Measurements from ENCODE around the gene GARRE1. TPM values are rescaled to one million over a fixed set of nuclear protein-coding genes. Genes with fewer than 3 reads are reported as not detected.
A peak's percentile ranks its signal among the peaks of the same experiment; 100 is the strongest.
"Not testable (repeated sequence)": the region's sequence is repeated elsewhere in the genome, so short reads cannot be mapped to it uniquely, and the experiment has no call there.

Gene GARRE1
- total RNA-seq, 1 donor from 2014 or later = 6.1 TPM

GRCh38 chr19:34248941-34249340, 5.4 kb upstream of the GARRE1 start:
- Histone ChIP-seq H3K27me3 (ENCODE audit: control insufficient read depth, insufficient read depth, low read length) (no peaks in the 10 kb centered on the region), H3K36me3 (ENCODE audit: control insufficient read depth, insufficient read depth, low read length) (no peaks in the 10 kb centered on the region), H3K4me3 (ENCODE audit: low read depth, low read length) (no peak overlapping the region)
- no peak for TF ChIP-seq CTCF (IDR thresholded peaks at IDR 0.05; ENCODE audit: insufficient read depth, low read length, severe bottlenecking)
- peak; percentile 18 for FAIRE-seq
- no peak for DNase-seq (ENCODE audit: low read depth)

GRCh38 chr19:34253167-34253566, 1.2 kb upstream of the GARRE1 start:
- not testable (repeated sequence) for H3K4me3 ChIP-seq (ENCODE audit: low read depth, low read length); H3K36me3 ChIP-seq (ENCODE audit: control insufficient read depth, insufficient read depth, low read length); H3K27me3 ChIP-seq (ENCODE audit: control insufficient read depth, insufficient read depth, low read length); FAIRE-seq; DNase-seq (ENCODE audit: low read depth)

GRCh38 chr19:34253681-34254045, 691 bp upstream of the GARRE1 start:
- FAIRE-seq; H3K36me3 ChIP-seq (ENCODE audit: control insufficient read depth, insufficient read depth, low read length); H3K27me3 ChIP-seq (ENCODE audit: control insufficient read depth, insufficient read depth, low read length); DNase-seq (ENCODE audit: low read depth): not testable (repeated sequence)
- peak overlapping the region; percentile 77 for H3K4me3 ChIP-seq (ENCODE audit: low read depth, low read length)

DNA sequence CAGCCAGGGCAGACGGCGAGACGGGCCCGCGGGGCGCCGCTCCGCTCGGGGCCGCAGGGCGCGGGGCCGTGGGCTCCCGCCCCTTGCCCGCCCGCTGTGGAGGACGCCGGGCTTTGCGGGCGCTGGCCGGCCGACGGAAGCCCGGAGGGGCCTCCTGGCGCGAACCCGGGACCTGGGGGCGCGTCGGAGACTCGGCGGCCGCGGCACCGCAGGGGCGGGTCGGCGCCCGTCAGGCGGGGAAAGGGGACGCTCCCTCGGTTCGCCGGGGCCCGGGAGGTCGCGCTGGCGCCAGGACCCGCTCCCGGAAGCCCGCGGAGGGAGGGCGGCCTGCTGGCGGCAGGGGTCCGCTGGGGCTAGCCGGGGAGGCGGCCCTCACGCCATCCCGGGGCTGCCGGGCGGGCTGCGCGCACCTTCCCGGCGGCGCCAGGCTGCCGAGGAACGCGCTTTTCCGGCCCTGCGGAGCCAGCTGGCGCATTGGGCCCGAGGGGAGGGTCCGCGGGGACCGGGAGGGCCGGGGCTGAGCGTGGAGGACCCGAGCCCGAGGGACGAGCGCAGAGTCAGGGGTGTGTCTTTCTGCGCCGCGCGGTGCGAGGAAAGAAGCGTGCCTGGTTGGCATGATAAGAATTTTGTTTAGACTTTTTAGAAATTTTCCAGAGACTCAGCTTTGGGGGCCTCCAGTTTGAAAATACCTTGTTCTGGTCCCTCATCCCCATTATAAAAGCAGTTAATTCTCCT, 511 bp downstream of the GARRE1 start:
- H3K36me3 ChIP-seq (ENCODE audit: control insufficient read depth, insufficient read depth, low read length) = no peaks in the 10 kb centered on the region
- DNase-seq (ENCODE audit: low read depth) (no peak), FAIRE-seq (no peak)
- no peaks in the 10 kb centered on the region for H3K27me3 ChIP-seq (ENCODE audit: control insufficient read depth, insufficient read depth, low read length)
- H3K4me3 ChIP-seq (ENCODE audit: low read depth, low read length) = peak overlapping the region; percentile 77
- TF ChIP-seq CTCF (IDR thresholded peaks at IDR 0.05; ENCODE audit: insufficient read depth, low read length, severe bottlenecking) = no peak

DNA sequence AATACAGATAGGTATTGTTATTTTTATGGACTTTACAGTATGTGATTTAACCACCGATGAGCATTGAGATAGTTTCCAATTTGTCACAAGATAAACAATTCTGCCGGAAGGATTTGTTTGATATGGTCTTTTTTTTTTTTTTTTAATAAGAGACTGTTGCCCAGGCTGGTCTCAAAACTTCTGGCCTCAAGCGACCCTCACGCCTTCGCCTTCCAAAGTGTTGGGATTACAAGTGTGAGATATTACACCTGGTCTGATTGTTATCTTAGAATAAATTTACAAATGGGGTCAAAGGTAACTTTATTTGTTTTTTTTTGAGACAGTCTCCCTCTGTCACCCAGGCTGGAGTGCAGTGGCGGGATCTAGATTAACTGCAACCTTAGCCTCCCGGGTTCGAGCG, 1.2 kb downstream of the GARRE1 start:
- Histone ChIP-seq H3K4me3 (ENCODE audit: low read depth, low read length) (peak overlapping the region; percentile 77), H3K27me3 (ENCODE audit: control insufficient read depth, insufficient read depth, low read length) (no peaks in the 10 kb centered on the region), H3K36me3 (ENCODE audit: control insufficient read depth, insufficient read depth, low read length) (no peaks in the 10 kb centered on the region)
- TF ChIP-seq CTCF (IDR thresholded peaks at IDR 0.05; ENCODE audit: insufficient read depth, low read length, severe bottlenecking) = no peak
- no peak for FAIRE-seq
- DNase-seq (ENCODE audit: low read depth) = no peak

- H3K4me3 ChIP-seq (ENCODE audit: low read depth, low read length) = no peak overlapping the region
- DNase-seq (ENCODE audit: low read depth) (no peak), FAIRE-seq (no peak)
- no peaks in the 10 kb centered on the region for H3K27me3 ChIP-seq (ENCODE audit: control insufficient read depth, insufficient read depth, low read length)
- TF ChIP-seq CTCF (IDR thresholded peaks at IDR 0.05; ENCODE audit: insufficient read depth, low read length, severe bottlenecking) = no peak
- H3K36me3 ChIP-seq (ENCODE audit: control insufficient read depth, insufficient read depth, low read length) = no peaks in the 10 kb centered on the region
Observed at GRCh38 chr19:34256835-34257558, 2.6 kb downstream of the GARRE1 start.

All from bronchial epithelial cell (primary cell).